OCI-LY7 (cell line): Measurements from ENCODE around the gene FAM90A1.
"Not testable (repeated sequence)": the region's sequence is repeated elsewhere in the genome, so short reads cannot be mapped to it uniquely, and the experiment has no call there.

Experiments used
- CTCF ChIP-seq: fragments of 200-600 bp; sonication (generic); conservative IDR thresholded peaks from 2 replicates; pipeline ENCODE4 v1.5.1; 2014; ENCODE audit warnings: mild to moderate bottlenecking, antibody characterized with exemption, low read length, moderate library complexity, mixed read lengths
- EZH2phosphoT487 ChIP-seq: fragments of 200-600 bp; sonication (generic); IDR thresholded peaks from 2 replicates; pipeline ENCODE4 v1.6.1; 2018; ENCODE audit warnings: low read depth, borderline replicate concordance, mild to moderate bottlenecking, mixed run types, antibody characterized with exemption, low read length, moderate library complexity, mixed read lengths

- not testable (repeated sequence) for TF ChIP-seq CTCF, EZH2phosphoT487
Measured at GRCh38 chr12:8183346-8183745, 44.1 kb downstream of the FAM90A1 start.
